ENCODE measurements around the gene CHRNB2. TPM values are rescaled to one million over a fixed set of nuclear protein-coding genes. Genes with fewer than 3 reads are reported as not detected.

The CHRNB2 gene
- total RNA-seq, 3 donors from 2014 or later: 0.17 to 0.92 (median 0.24) TPM

GRCh38 chr1:154607106-154607608 lies 39.6 kb downstream of the CHRNB2 start:
- intact Hi-C loops (cut with DNase I, micrococcal nuclease): no loop called here
- peak overlapping the region; percentile 83 for H3K4me3 ChIP-seq
- peak; percentile 25 for ATAC-seq
- H3K36me3 ChIP-seq (ENCODE audit: low read depth): peaks cover 3% of the 10 kb centered on the region
- no peaks in the 10 kb centered on the region for H3K9me3 ChIP-seq
- no peak for TF ChIP-seq CTCF (IDR thresholded peaks at IDR 0.05)
- DNase-seq: no peak
- peaks cover 25% of the 10 kb centered on the region for H3K4me1 ChIP-seq (ENCODE audit: low read depth)

GRCh38 chr1:154607609-154608396 lies 40.2 kb downstream of the CHRNB2 start, which contains the start of gene ADAR:
ADAR (minus strand) TSS chr1:154608186; CDS start chr1:154608006, 180 bp downstream.
- Histone ChIP-seq H3K4me3 (peak within 1 kb of the TSS; percentile 83), H3K36me3 (ENCODE audit: low read depth) (peaks cover 1% of the 10 kb centered on the region), H3K4me1 (ENCODE audit: low read depth) (peaks cover 25% of the 10 kb centered on the region), H3K9me3 (no peaks in the 10 kb centered on the region)
- intact Hi-C loops (cut with DNase I, micrococcal nuclease): no loop called here
- ATAC-seq (peak; percentile 95), DNase-seq (peak; percentile 88 to 93 (median 91))
- no peak for TF ChIP-seq CTCF (IDR thresholded peaks at IDR 0.05)

GRCh38 chr1:154608397-154609270 lies 41.1 kb downstream of the CHRNB2 start:
- no peaks in the 10 kb centered on the region for H3K36me3 ChIP-seq (ENCODE audit: low read depth)
- H3K4me3 ChIP-seq: peak overlapping the region; percentile 83
- no peak for TF ChIP-seq CTCF (IDR thresholded peaks at IDR 0.05)
- H3K9me3 ChIP-seq: no peaks in the 10 kb centered on the region
- intact Hi-C loops (cut with DNase I, micrococcal nuclease): no loop called here
- peak; percentile 48 for ATAC-seq
- peak; percentile 51 to 71 (median 68) for DNase-seq
- peaks cover 25% of the 10 kb centered on the region for H3K4me1 ChIP-seq (ENCODE audit: low read depth)

- ATAC-seq: no peak
- Histone ChIP-seq H3K9me3 (no peaks in the 10 kb centered on the region), H3K4me1 (ENCODE audit: low read depth) (peaks cover 25% of the 10 kb centered on the region), H3K36me3 (ENCODE audit: low read depth) (no peaks in the 10 kb centered on the region), H3K4me3 (no peak overlapping the region)
- intact Hi-C loops (cut with DNase I, micrococcal nuclease): no loop called here
- peak in 1 of 3 donors; percentile 10 for DNase-seq
- no peak for TF ChIP-seq CTCF (IDR thresholded peaks at IDR 0.05)
Measured at GRCh38 chr1:154609398-154610380, 42.1 kb downstream of the CHRNB2 start.
